22Rv1 (cell line): ENCODE results near the gene GUCD1.

Experiments
- ZFX ChIP-seq: fragments of 450-650 bp; IDR thresholded peaks from 2 replicates; pipeline ENCODE4 v1.6.1; 2017; ENCODE audit warnings: antibody characterized with exemption, borderline replicate concordance
- TF ChIP-seq, protein P1 (sequence below): fragments of 450-650 bp; IDR thresholded peaks from 2 replicates; pipeline ENCODE4 v1.5.1; 2017; ENCODE audit warnings: mild to moderate bottlenecking

DNA sequence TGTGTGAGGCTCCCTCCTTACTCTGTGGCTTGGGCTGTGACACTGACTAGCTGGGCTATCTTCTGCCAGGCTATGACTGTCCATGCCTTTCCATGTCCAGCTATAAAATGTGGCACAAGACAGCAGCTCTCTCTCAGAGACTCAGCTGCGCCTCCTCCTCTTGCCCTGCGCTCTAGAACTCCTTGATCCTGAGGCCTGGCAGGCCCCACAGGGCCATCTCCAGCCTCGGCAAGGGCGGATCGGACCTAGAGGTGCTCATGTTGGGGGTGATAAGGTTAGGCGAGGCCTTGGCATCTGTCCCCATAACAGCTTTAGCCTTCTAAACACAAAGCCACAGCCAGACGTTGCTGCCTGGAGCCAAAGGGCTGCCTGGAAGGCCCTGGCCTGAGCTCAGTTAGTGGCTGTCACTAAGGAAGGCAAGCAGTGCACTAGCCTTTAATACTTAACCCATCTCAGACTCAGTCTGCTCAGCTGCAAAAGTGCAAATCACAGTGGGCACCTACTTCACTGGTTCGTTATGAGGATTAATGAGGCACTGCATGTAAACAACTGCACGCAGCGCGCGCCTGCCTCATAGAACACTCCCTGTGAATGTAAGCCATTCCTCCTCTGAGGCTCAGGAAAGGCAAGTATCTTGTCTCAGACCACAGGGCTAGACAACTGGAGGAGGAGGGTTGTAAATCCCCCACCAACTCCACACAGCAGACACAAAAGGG lies 1.2 kb downstream of the GUCD1 start:
- TF ChIP-seq, protein P1, sequence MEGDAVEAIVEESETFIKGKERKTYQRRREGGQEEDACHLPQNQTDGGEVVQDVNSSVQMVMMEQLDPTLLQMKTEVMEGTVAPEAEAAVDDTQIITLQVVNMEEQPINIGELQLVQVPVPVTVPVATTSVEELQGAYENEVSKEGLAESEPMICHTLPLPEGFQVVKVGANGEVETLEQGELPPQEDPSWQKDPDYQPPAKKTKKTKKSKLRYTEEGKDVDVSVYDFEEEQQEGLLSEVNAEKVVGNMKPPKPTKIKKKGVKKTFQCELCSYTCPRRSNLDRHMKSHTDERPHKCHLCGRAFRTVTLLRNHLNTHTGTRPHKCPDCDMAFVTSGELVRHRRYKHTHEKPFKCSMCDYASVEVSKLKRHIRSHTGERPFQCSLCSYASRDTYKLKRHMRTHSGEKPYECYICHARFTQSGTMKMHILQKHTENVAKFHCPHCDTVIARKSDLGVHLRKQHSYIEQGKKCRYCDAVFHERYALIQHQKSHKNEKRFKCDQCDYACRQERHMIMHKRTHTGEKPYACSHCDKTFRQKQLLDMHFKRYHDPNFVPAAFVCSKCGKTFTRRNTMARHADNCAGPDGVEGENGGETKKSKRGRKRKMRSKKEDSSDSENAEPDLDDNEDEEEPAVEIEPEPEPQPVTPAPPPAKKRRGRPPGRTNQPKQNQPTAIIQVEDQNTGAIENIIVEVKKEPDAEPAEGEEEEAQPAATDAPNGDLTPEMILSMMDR = no peak
- TF ChIP-seq ZFX = no peak
